ENCODE results near the gene JUP. TPM values are rescaled to one million over a fixed set of nuclear protein-coding genes. Genes with fewer than 3 reads are reported as not detected.

JUP gene
- total and polyA plus RNA-seq, 2 of the 4 experiments (the other 2 are of a cell fraction), result 12.9 to 27.3 TPM

- peak overlapping the region; percentile 45; the same call in 1 of the 2 replicates for H2AK5ac ChIP-seq (ENCODE audit: low read depth, low read length)
- dilution Hi-C loops (cut with HindIII; ENCODE audit: low sequenced_read_pairs, unreplicated experiment), result no loop called here
- no peak overlapping the region for H3K4me2 ChIP-seq (ENCODE audit: low read depth, low read length)
- H4K8ac ChIP-seq (ENCODE audit: low read depth in 2 of 2, low read length in 2 of 2), result peak overlapping the region; percentile 65 to 82; a peak in 3 of 4 replicates
- peak overlapping the region; percentile 45 for H2BK20ac ChIP-seq (ENCODE audit: low read depth, low read length)
- peak overlapping the region; percentile 61 for H4K5ac ChIP-seq (ENCODE audit: low read depth, low read length)
- in situ Hi-C loops (cut with MboI; ENCODE audit: low sequenced_read_pairs), result loop anchor here (5.0 to 10.0 kb wide), 2 partner anchors 64 to 227 kb away; partner anchors contain the start of gene CNP
- H3K9me3 ChIP-seq (ENCODE audit: control insufficient read depth, insufficient read depth, low read length), result no peaks in the 10 kb centered on the region
- no peak overlapping the region for H3K27ac ChIP-seq (ENCODE audit: insufficient read depth, low read length)
- H2BK15ac ChIP-seq (ENCODE audit: low read depth, low read length), result peak overlapping the region; percentile 47; the same call in 1 of the 3 replicates
- H3K14ac ChIP-seq (replicated peaks; ENCODE audit: low read depth, low read length), result no peak overlapping the region; the same call in 1 of the 2 replicates
- ATAC-seq (ENCODE audit: low read depth) (peak; percentile 90), DNase-seq (peak; percentile 68)
- H3K9ac ChIP-seq (ENCODE audit: low read depth, low read length), result no peak overlapping the region
- peaks cover 5% of the 10 kb centered on the region; the same call in 1 of the 2 replicates for H3K4me1 ChIP-seq (ENCODE audit: control insufficient read depth, insufficient read depth, low read length)
- H2AK9ac ChIP-seq (replicated peaks; ENCODE audit: low read depth, low read length, poor library complexity), result peak overlapping the region; percentile 6
- no peak overlapping the region for H2BK5ac ChIP-seq (ENCODE audit: low read depth, low read length, poor library complexity, severe bottlenecking)
- no peaks in the 10 kb centered on the region for H3K79me1 ChIP-seq (ENCODE audit: low read depth in 1 of 2, low read length in 2 of 2)
- peak overlapping the region; percentile 41; the same call in 1 of the 2 replicates for H2BK120ac ChIP-seq (ENCODE audit: low read depth, low read length)
- POLR2A ChIA-PET (ENCODE audit: unreplicated experiment), result no interaction called here
- H3K4ac ChIP-seq (ENCODE audit: low read depth, low read length), result peak overlapping the region; percentile 2
- H3K23ac ChIP-seq (ENCODE audit: low read depth, low read length), result no peak overlapping the region
- no peak overlapping the region for H3K56ac ChIP-seq (ENCODE audit: extremely low read depth, insufficient read depth, low read length)
- no TSS peak for BruUV-seq (replicated peaks)
- H3K4me3 ChIP-seq (ENCODE audit: insufficient read depth, low read depth, low read length), result no peak overlapping the region
- peak overlapping the region; percentile 76 for H2AFZ ChIP-seq (replicated peaks; ENCODE audit: low read length, poor library complexity)
- H4K91ac ChIP-seq (ENCODE audit: insufficient read depth, low read depth, low read length), result peak overlapping the region; percentile 16; the same call in 1 of the 2 replicates
- H3K9me1 ChIP-seq (ENCODE audit: insufficient read depth, low read length), result no peaks in the 10 kb centered on the region
- no peak overlapping the region for H3K18ac ChIP-seq (ENCODE audit: low read depth, low read length)
- H3K36me3 ChIP-seq (ENCODE audit: control insufficient read depth, insufficient read depth, low read length), result no peaks in the 10 kb centered on the region
- CTCF ChIA-PET, result interaction anchor here (1.4 kb wide), 1 partner anchor 63 kb away, joined by 8 read pairs; no protein-coding TSS in a partner anchor
- WGBS, 2 experiments (ENCODE audit: extremely low coverage in 2 of 2, insufficient read length in 1 of 2), result 60% methylated on average over 1 of the region's 10 CpGs; no CpG with 5 or more reads in 1 of the 2 experiments
- intact Hi-C loops (cut with micrococcal nuclease), result loop anchor here (1.0 to 5.0 kb wide), 3 partner anchors 63 to 221 kb away; partner anchors contain the start of gene KLHL11
- peaks cover 39% of the 10 kb centered on the region for H3K27me3 ChIP-seq (ENCODE audit: control insufficient read depth, insufficient read depth, low read length)
- no peaks in the 10 kb centered on the region for H4K20me1 ChIP-seq (ENCODE audit: insufficient read depth, low read length)
- no peak for TF ChIP-seq CEBPB (IDR thresholded peaks at IDR 0.05; ENCODE audit: low read depth, low read length)
- TF ChIP-seq RAD21 (IDR thresholded peaks at IDR 0.05; ENCODE audit: low read length), result peak; percentile 99
- peak; percentile 67 for TF ChIP-seq POLR2A (IDR thresholded peaks at IDR 0.05; ENCODE audit: low read depth, low read length)
- no peak for TF ChIP-seq BHLHE40 (IDR thresholded peaks at IDR 0.05; ENCODE audit: low read depth, low read length)
- TF ChIP-seq USF2 (IDR thresholded peaks at IDR 0.05; ENCODE audit: low read depth, low read length), result peak; percentile 29; the same call in 1 of the 2 replicates
- peak; percentile 37; the same call in 1 of the 2 replicates for TF ChIP-seq MXI1 (IDR thresholded peaks at IDR 0.05; ENCODE audit: borderline replicate concordance, low read depth, low read length)
- no peak for TF ChIP-seq RFX5 (IDR thresholded peaks at IDR 0.05; ENCODE audit: low read depth, low read length)
- peak; percentile 54; the same call in 1 of the 2 replicates for TF ChIP-seq MAZ (IDR thresholded peaks at IDR 0.05; ENCODE audit: borderline replicate concordance, low read depth, low read length)
- TF ChIP-seq MAFK (IDR thresholded peaks at IDR 0.05; ENCODE audit: low read depth, low read length), result no peak
- TF ChIP-seq ELK1 (IDR thresholded peaks at IDR 0.05; ENCODE audit: borderline replicate concordance, low read depth, low read length), result no peak
- TF ChIP-seq RCOR1 (IDR thresholded peaks at IDR 0.05; ENCODE audit: insufficient replicate concordance, low read length), result no peak
- TF ChIP-seq NFE2L2 (IDR thresholded peaks at IDR 0.05; ENCODE audit: low read depth, low read length), result no peak
- TF ChIP-seq CTCF (conservative IDR thresholded peaks at IDR 0.05; ENCODE audit: low read depth, low read length), result peak; percentile 99
Observed at GRCh38 chr17:41738077-41738800, 48.3 kb downstream of the JUP start.
